GM12878 (cell line): ENCODE data around the gene PPP2R5C. TPM values are rescaled to one million over a fixed set of nuclear protein-coding genes. Genes with fewer than 3 reads are reported as not detected.
"Not testable (repeated sequence)": the region's sequence is repeated elsewhere in the genome, so short reads cannot be mapped to it uniquely, and the experiment has no call there.

Experiments used
- ATAC-seq: fragments of 200-7000 bp; cut with Tn5 transposase; 3 replicates; pipeline ENCODE4 v1.9.1; 2020; ENCODE audit warnings: mild to moderate bottlenecking, moderate library complexity
- BruUV-seq: library from RNA; stranded (reverse); fragments of 400-500 nt; replicated peaks from 2 replicates; lab custom pipeline; 2021; lab: Mats Ljungman, UMichigan
- CTCF ChIA-PET: fragments of 300-600 bp; sonication (Branson Sonifier 250); formaldehyde crosslinking; extraction: SDS; loops from one replicate; lab custom pipeline; 2021; ENCODE audit warnings: inconsistent platforms; lab: Yijun Ruan, JAX
- POLR2A ChIA-PET: fragments of 350-600 bp; formaldehyde crosslinking; extraction: SDS; loops from one replicate; lab custom pipeline; 2021; ENCODE audit warnings: inconsistent platforms; lab: Charles Lee
- RAD21 ChIA-PET: fragments of 300-600 bp; sonication (Branson Sonifier 250); formaldehyde crosslinking; loops from one replicate; lab custom pipeline; 2023; ENCODE audit warnings: antibody characterized with exemption; ENCODE audit not compliant: unreplicated experiment; lab: Charles Lee
- SMC1A ChIA-PET: fragments of 300-600 bp; sonication (Branson Sonifier 250); formaldehyde crosslinking; loops from one replicate; lab custom pipeline; 2023; ENCODE audit not compliant: unreplicated experiment, uncharacterized antibody; lab: Charles Lee
- DNase-seq: peaks from one replicate; pipeline ENCODE4 v3.0.0-alpha.2; 2011; ENCODE audit warnings: low read depth, low spot score
- FAIRE-seq: peaks from 3 replicates; lab custom pipeline; 2011; peaks lifted over from hg19 to GRCh38; lab: Jason Lieb, UNC
- H2AFZ ChIP-seq: 2 replicates; pipeline ENCODE4 v1.6.0; 2011; ENCODE audit warnings: low read depth, low read length, control low read depth; ENCODE audit not compliant: control insufficient read depth
- H3K27ac ChIP-seq: 2 replicates; pipeline ENCODE4 v1.5.1; 2011; ENCODE audit warnings: control low read depth; ENCODE audit not compliant: control insufficient read depth, insufficient read depth
- H3K27me3 ChIP-seq, 2 experiments: replicated peaks in 1 of 2; 2 replicates each; pipeline versions ENCODE4 v1.6.0 to v1.6.1; 2011; ENCODE audit warnings: low read length in 1 of 2; ENCODE audit not compliant: control insufficient read depth in 2 of 2, insufficient read depth in 2 of 2
- H3K36me3 ChIP-seq, 2 experiments: 2 replicates each; pipeline ENCODE4 v1.5.1; 2011; ENCODE audit warnings: low read length in 1 of 2; ENCODE audit not compliant: control insufficient read depth in 2 of 2, insufficient read depth in 2 of 2
- H3K4me1 ChIP-seq: 2 replicates; pipeline ENCODE4 v1.6.1; 2011; ENCODE audit warnings: mild to moderate bottlenecking, low read length, moderate library complexity, mixed read lengths; ENCODE audit not compliant: control insufficient read depth, insufficient read depth
- H3K4me2 ChIP-seq: 2 replicates; pipeline ENCODE4 v1.6.0; 2011; ENCODE audit warnings: control low read depth; ENCODE audit not compliant: control insufficient read depth, insufficient read depth
- H3K4me3 ChIP-seq: fragments of 200-600 bp; sonication (generic); 2 replicates; pipeline ENCODE4 v1.5.1; 2016
- H3K79me2 ChIP-seq: 2 replicates; pipeline ENCODE4 v1.6.0; 2011; ENCODE audit warnings: low read length; ENCODE audit not compliant: control insufficient read depth, insufficient read depth
- H3K9ac ChIP-seq: 2 replicates; pipeline ENCODE4 v1.8.0; 2011; ENCODE audit warnings: low read length, control low read depth, mixed read lengths; ENCODE audit not compliant: control insufficient read depth, insufficient read depth
- H3K9me3 ChIP-seq: replicated peaks from 3 replicates; pipeline ENCODE4 v1.5.1; 2011; ENCODE audit warnings: mild to moderate bottlenecking, low read length; ENCODE audit not compliant: control insufficient read depth, insufficient read depth
- H4K20me1 ChIP-seq: 2 replicates; pipeline ENCODE4 v1.6.0; 2011; ENCODE audit not compliant: control insufficient read depth, insufficient read depth
- EP300 ChIP-seq, 2 experiments: fragments of 150-350 bp in 1 of 2; IDR thresholded peaks; 2 replicates each; pipeline ENCODE4 v1.6.1; 2011 to 2012; ENCODE audit warnings: low read depth in 2 of 2, low read length in 2 of 2, borderline replicate concordance in 1 of 2, improper control_type of control experiment in 1 of 2, inconsistent platforms in 1 of 2; ENCODE audit not compliant: control insufficient read depth in 1 of 2
- JUNB ChIP-seq: IDR thresholded peaks from 2 replicates; pipeline ENCODE4 v1.6.1; 2016; ENCODE audit warnings: antibody characterized with exemption, mild to moderate bottlenecking
- POLR2A ChIP-seq: IDR thresholded peaks from 2 replicates; pipeline ENCODE4 v1.6.1; 2011; ENCODE audit warnings: low read depth, mild to moderate bottlenecking, low read length
- YBX1 ChIP-seq: fragments of 450-650 bp; IDR thresholded peaks from 2 replicates; pipeline ENCODE4 v1.6.1; 2016; ENCODE audit warnings: antibody characterized with exemption
- WGBS: methylation state at CpG from one replicate; pipeline ENCODE4 v1.1.6; 2016; ENCODE audit warnings: low lambda C conversion rate; ENCODE audit not compliant: insufficient replicate concordance, insufficient coverage; ENCODE audit errors: missing lambda C conversion rate; 5-methylcytosine and 5-hydroxymethylcytosine counted together
- in situ Hi-C: fragments of 300-500 bp; cut with MboI; formaldehyde crosslinking; loops from 9 replicates; pipeline ENCODE4 v1.14.3; 2018; ENCODE audit warnings: mixed read lengths
- intact Hi-C: fragments of 100-400 bp; cut with micrococcal nuclease; formaldehyde crosslinking; loops from one replicate; pipeline ENCODE4 v1.14.2; 2022; ENCODE audit not compliant: unreplicated experiment
- polyA plus RNA-seq, 11 experiments: library from polyadenylated mRNA; depleted of rRNA in 4 of 11; unstranded in 6 of 11; stranded (reverse) in 5 of 11; fragments of >200 nt; fragmentation: Nextera tagmentation in 4 of 11; fragmentation: Illumina TruSeq in 1 of 11; extraction: Ambion mirVana in 4 of 11; extraction: Trizol in 1 of 11; gene quantifications; 1 replicate in 1 of 11; 2 replicates in 10 of 11; pipeline versions ENCODE4 v1.2.1 to v1.2.3, GENCODE V29; 2011 to 2016; ENCODE audit warnings: inconsistent platforms in 2 of 11, missing spikeins in 2 of 11, low read depth in 1 of 11
- total RNA-seq, 4 experiments: library from RNA; depleted of rRNA in 3 of 4; stranded (reverse); fragments of >200 nt in 3 of 4; fragmentation: Illumina TruSeq in 1 of 4; extraction: Trizol in 1 of 4; gene quantifications; 2 replicates each; pipeline versions ENCODE4 v1.2.1 to v1.2.3, GENCODE V29; 2013 to 2021

PPP2R5C gene
- total and polyA plus RNA-seq, 10 of the 15 experiments (the other 5 are each of a cell fraction or from before 2014, with no cell fraction given), result 106 to 199 (median 144) TPM

GRCh38 chr14:101970830-101971400, 209.4 kb downstream of the PPP2R5C start (continued):
- no peak for TF ChIP-seq YBX1

DNA sequence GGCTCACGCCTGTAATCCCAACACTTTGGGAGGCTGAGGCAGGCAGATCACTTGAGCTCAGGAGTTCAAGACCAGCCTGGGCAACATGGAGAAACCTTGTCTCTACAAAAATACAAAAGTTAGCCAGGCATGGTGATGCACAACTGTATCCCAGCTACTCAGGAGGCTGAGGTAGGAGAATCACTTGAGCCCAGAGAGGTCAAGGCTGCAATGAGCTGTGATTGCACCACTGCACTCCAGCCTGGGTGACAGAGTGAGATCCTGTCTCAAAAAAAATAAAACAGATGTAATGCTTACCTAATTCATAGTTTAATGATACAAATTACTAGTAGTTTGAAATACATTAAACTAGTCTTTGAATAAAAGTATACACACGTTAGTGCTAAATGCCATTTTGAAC, 209.9 kb downstream of the PPP2R5C start:
- H3K4me1 ChIP-seq, H3K36me3 ChIP-seq, H3K9ac ChIP-seq, H3K27me3 ChIP-seq, H4K20me1 ChIP-seq, intact Hi-C loops, H3K4me3 ChIP-seq, in situ Hi-C loops, H3K4me2 ChIP-seq, BruUV-seq, FAIRE-seq, DNase-seq, H2AFZ ChIP-seq, H3K9me3 ChIP-seq, H3K27ac ChIP-seq: not testable (repeated sequence)
- 91% methylated on average over 2 of the region's 2 CpGs for WGBS
- ChIA-PET CTCF (interaction anchor here (0.7 to 3.4 kb wide), 4 partner anchors 9 to 350 kb away, joined by 3 to 18 read pairs (median 6); no protein-coding TSS in a partner anchor), RAD21 (interaction anchor here (0.6 kb wide), 1 partner anchor 72 kb away, joined by 3 read pairs; no protein-coding TSS in a partner anchor), SMC1A (interaction anchor here (1.0 to 3.6 kb wide), 2 partner anchors 21 to 125 kb away, joined by 3 to 15 read pairs; no protein-coding TSS in a partner anchor), POLR2A (interaction anchor here (0.6 kb wide), 1 partner anchor 75 kb away, joined by 3 read pairs; no protein-coding TSS in a partner anchor)
- ATAC-seq, result peak; percentile 28
- H3K79me2 ChIP-seq, result peaks cover 38% of the 10 kb centered on the region

DNA sequence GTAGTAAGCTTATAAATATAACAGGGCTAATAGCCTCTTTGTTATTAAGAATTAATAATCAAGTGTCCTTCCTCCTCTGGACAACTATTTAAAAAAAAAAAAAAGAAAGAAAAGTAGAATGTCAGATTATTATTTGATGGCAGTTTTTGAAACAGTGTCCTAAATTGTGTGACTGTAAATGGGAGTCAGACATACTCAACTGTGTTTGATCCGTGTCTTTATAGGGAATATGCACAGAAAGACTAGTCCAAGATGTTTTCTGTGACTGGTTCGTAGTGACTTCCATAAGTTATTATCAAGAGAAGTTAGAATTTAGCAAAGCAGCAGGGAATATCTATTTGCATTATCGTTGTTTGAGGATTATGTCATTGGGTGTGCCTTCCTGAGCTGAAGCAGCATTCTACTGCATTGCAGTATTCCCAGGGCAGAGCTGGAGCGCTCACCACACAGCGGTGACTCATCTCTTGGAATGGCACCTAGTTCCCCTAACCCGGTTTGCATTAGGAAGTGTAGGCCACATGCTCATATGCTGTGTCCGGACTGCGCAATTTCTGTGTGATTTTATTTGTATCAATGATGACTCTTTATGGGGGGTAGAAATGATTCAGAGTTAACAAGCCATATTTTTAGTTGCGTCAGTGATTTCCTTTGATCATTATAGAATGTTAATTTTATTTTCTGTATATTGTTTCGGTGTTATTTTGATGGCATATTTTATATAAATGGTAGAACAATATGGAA, 210.8 kb downstream of the PPP2R5C start:
- ChIA-PET RAD21 (no interaction called here), POLR2A (interaction anchor here (0.8 kb wide), 1 partner anchor 11 kb away, joined by 3 read pairs; no protein-coding TSS in a partner anchor), SMC1A (interaction anchor here (0.6 to 3.6 kb wide), 4 partner anchors 20 to 124 kb away, joined by 3 to 15 read pairs (median 3); no protein-coding TSS in a partner anchor)
- Histone ChIP-seq H3K4me2 (no peak overlapping the region), H3K4me1 (peaks cover 4% of the 10 kb centered on the region), H3K27me3 (no peaks in the 10 kb centered on the region), H3K9me3 (no peaks in the 10 kb centered on the region), H3K36me3 (0 out of 4 replicates have a peak, but pooled peaks cover 0 to 3% of the 10 kb centered on the region in 2 experiments), H3K9ac (no peak overlapping the region)
- no peak for FAIRE-seq
- in situ Hi-C loops, result no loop called here
- TF ChIP-seq POLR2A, result no peak
- no peak for TF ChIP-seq EP300 (IDR thresholded peaks at IDR 0.05; ENCODE audit: borderline replicate concordance in 1 of 2, control insufficient read depth in 1 of 2, low read depth in 2 of 2, low read length in 2 of 2)
- no peak for TF ChIP-seq JUNB
- TF ChIP-seq, all 136 proteins: peak for 0
- BruUV-seq, result no TSS peak
- H3K4me3 ChIP-seq, result no peak overlapping the region
- peaks cover 31% of the 10 kb centered on the region for H3K79me2 ChIP-seq
- DNase-seq, result no peak
- intact Hi-C loops, result no loop called here
- WGBS, result 96% methylated on average over 10 of the region's 10 CpGs
- H2AFZ ChIP-seq, result no peak overlapping the region
- no peaks in the 10 kb centered on the region; the same call in 1 of the 2 replicates for H4K20me1 ChIP-seq
- no peak for ATAC-seq
- H3K27ac ChIP-seq, result no peak overlapping the region
- CTCF ChIA-PET, result interaction anchor here (1.4 to 3.4 kb wide), 3 partner anchors 8 to 20 kb away, joined by 3 to 18 read pairs (median 9); no protein-coding TSS in a partner anchor
